GM21723 (cell line): ENCODE data around the gene CLOCK.
"Not testable (repeated sequence)": the region's sequence is repeated elsewhere in the genome, so short reads cannot be mapped to it uniquely, and the experiment has no call there.

Experiments
- ATAC-seq: cut with Tn5 transposase; IDR thresholded peaks from one replicate; pipeline ENCODE4 v1.9.1; 2021; ENCODE audit warnings: mild to moderate bottlenecking, moderate library complexity; ENCODE audit not compliant: unreplicated experiment

Gene CLOCK, protein sequence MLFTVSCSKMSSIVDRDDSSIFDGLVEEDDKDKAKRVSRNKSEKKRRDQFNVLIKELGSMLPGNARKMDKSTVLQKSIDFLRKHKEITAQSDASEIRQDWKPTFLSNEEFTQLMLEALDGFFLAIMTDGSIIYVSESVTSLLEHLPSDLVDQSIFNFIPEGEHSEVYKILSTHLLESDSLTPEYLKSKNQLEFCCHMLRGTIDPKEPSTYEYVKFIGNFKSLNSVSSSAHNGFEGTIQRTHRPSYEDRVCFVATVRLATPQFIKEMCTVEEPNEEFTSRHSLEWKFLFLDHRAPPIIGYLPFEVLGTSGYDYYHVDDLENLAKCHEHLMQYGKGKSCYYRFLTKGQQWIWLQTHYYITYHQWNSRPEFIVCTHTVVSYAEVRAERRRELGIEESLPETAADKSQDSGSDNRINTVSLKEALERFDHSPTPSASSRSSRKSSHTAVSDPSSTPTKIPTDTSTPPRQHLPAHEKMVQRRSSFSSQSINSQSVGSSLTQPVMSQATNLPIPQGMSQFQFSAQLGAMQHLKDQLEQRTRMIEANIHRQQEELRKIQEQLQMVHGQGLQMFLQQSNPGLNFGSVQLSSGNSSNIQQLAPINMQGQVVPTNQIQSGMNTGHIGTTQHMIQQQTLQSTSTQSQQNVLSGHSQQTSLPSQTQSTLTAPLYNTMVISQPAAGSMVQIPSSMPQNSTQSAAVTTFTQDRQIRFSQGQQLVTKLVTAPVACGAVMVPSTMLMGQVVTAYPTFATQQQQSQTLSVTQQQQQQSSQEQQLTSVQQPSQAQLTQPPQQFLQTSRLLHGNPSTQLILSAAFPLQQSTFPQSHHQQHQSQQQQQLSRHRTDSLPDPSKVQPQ

GRCh38 chr4:55546756-55547465 lies at the start of gene CLOCK:
Gene CLOCK (minus strand): TSS chr4:55546909. CDS start chr4:55482785, 64,124 bp downstream.
- ATAC-seq = peak; percentile 76

DNA sequence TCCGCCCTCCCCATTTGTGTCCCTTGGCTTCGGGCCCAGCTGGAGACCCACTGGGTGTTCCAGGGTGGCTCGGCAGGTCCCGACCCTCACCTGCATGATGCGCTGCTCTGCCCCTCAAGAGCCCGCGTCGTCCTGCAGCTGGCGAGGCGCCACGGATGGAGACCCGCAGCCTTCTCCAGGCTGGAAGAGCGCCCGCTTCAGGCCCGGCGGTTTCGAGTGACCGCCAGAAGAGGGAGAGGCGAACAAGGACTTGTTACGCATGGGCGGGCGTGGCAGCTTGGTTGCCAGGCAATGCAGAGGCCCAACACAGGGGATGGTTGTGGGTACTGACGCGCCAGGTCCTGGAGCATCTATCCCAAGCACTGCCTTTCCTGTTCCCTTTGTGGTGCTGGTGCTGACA lies 45.3 kb upstream of the CLOCK start, which contains the start of gene PDCL2:
TSS of gene PDCL2 (minus strand) at position 232 of the 400 bp plus-strand sequence. CDS start at position 96, 136 bp downstream.
- no peak for ATAC-seq

DNA sequence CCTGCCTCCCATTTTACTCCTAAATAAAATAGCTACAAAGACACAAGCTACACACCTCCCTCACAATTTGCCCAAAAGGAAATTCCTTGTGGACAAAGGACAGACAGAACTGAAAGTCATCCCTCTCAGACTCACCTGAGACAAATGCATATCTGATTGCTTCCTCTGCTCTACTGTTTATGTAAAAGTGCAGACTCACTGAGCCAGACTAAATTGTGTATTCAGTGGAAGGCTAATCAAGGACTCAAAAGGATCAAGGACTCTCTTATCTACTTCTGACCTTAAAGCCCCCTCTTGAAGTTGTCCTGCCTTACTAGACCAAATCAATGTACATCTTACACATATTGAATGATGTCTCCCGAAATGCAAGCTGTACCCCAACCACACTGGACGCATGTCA lies 41.5 kb upstream of the CLOCK start:
- ATAC-seq = no peak

DNA sequence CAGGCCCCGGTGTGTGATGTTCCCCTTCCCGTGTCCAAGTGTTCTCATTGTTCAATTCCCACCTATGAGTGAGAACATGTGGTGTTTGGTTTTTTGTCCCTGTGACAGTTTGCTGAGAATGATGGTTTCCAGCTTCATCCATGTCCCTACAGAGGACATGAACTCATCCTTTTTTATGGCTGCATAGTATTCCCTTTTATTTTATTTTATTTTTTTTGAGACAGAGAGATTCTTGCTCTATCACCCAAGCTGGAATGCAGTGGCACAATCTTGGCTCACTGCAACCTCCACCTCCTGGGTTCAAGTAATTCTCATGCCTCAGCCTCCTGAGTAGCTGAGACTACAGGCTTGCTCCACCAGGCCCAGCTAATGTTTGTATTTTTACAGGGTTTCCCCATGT lies 36.1 kb upstream of the CLOCK start:
- not testable (repeated sequence) for ATAC-seq

GRCh38 chr4:55578341-55579010 lies 31.8 kb upstream of the CLOCK start:
- no peak for ATAC-seq

GRCh38 chr4:55575513-55575912 lies 28.8 kb upstream of the CLOCK start:
- ATAC-seq = no peak

GRCh38 chr4:55574252-55574651 lies 27.5 kb upstream of the CLOCK start:
- ATAC-seq = no peak

GRCh38 chr4:55571806-55572205 lies 25.1 kb upstream of the CLOCK start:
- no peak for ATAC-seq

- peak; percentile 70 for ATAC-seq
Measured at GRCh38 chr4:55568905-55569504, 22.3 kb upstream of the CLOCK start.

DNA sequence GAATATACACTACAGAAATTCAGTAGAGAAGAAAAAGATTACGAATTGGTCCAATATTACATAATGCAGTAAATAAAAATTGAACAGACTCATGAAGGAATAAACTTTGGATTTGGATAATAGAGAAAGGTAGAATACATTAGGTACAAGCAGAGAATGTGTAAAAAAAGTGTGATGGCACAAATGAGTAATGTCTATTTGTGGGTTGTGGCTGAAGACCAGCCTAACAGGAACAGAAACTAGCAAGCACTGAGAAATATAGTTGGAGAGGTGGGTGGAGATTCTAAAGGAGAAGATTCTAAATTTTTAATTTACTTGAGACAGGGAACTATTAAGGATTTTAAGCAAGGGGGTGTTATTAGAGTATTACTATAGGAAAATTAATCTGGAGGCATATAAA lies 15.2 kb upstream of the CLOCK start:
- ATAC-seq = peak; percentile 100

DNA sequence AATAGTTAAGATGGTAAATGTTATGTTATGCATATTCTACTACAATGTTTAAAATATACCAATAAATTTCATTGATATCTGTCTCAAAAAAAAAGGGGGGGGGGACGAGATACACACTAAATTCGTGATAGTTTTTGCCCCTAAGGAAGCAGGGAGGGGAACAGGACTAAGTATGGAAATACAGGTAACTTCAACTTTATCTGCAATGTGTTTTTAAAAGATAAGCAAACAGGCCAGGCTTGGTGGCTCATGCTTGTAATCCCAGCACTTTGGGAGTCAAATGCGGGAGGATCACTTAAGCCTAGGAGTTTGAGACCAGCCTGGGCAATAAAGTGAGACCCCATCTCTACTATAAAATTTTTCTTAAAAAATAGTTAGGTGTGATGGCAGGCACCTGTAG lies 13.4 kb upstream of the CLOCK start:
- no peak for ATAC-seq

DNA sequence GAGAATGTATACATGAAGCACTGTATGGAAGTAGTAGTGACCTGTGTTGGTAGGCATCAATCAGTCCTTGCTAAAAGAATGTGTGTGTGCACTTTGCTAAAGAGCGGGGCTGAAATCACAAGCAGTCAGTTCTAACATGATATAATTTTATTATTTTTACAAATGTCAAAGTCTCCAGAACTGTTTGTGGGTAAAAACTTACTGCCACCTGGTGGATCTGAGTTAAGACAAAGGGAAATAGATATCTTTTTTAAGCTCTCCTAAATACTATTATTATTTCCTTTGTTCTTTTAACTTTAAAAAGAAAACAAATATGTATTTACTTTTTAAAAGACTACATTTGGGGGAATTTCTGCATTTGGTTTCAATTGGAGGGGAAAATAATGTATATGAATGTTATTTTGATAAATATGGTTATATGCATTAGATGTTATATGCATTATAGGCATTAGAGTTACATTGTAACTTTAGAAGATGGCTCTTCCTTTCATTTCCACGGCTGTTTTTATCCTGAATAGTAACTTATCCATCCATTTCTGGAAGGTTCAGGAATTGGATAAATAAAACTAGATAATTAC lies 7.8 kb upstream of the CLOCK start:
- no peak for ATAC-seq

- ATAC-seq = no peak
Measured at GRCh38 chr4:55553441-55554201, 6.9 kb upstream of the CLOCK start.

DNA sequence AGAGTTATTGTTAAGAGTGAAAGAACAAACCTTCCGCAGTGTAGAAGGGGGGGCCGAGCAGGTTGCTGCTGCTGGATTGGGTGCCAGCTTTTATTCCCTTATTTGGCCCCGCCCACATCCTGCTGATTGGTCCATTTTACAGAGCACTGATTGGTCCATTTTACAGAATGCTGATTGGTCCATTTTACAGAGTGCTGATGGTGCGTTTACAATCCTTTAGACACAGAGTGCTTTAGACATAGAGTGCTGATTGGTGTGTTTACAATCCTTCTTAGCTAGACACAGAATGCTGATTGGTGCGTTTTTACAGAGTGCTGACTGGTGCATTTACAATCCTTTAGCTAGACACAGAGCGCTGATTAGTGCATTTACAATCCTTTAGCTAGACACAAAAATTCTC lies 5.3 kb upstream of the CLOCK start:
- not testable (repeated sequence) for ATAC-seq

- no peak for ATAC-seq
Measured at GRCh38 chr4:55549888-55550287, 3.2 kb upstream of the CLOCK start.

DNA sequence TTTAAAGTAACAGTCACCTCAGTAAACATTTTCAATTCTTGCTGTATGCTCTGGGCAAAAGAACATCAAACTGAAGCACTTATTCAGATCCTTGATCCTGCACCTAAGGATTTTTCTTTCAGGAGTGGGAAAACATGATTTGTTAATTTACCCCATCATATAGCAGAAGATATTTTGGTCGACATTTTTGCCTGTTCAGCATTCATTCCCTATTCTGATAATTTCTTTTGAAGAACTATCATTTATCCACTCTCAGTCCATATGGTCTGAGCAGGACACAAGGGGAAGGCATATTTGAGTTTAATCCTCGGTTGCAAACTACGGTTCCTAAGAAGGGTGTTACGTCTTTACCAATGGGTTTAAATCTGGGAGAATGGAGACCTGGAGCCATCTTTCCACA lies 1.2 kb upstream of the CLOCK start:
- ATAC-seq = no peak

DNA sequence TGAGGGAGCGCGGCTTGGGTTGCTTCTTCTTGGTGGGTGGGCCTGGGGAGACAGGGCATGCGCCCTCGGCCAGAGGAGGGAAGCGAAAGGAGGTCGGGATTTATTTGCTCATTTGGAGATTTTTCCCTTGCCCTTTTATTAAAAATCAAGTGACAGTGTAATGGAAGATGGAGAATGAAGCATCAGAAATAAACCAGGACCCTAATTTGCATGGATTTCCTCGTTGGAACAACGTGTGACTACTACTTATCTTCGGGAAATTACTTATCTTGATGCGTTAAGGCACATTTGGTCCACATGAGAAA lies 709 bp upstream of the CLOCK start:
- ATAC-seq = no peak

- peak; percentile 57 for ATAC-seq
Measured at GRCh38 chr4:55546506-55546755, 278 bp downstream of the CLOCK start.

GRCh38 chr4:55545641-55546505 lies 836 bp downstream of the CLOCK start:
- ATAC-seq = peak; percentile 52
